NCI-H187 (cell line): ENCODE measurements around the gene TPPP2.
"Not testable (repeated sequence)": the region's sequence is repeated elsewhere in the genome, so short reads cannot be mapped to it uniquely, and the experiment has no call there.

Experiments
- DNase-seq, 2 experiments: peaks; one replicate each; lab custom pipeline; 2025; lab: John Stamatoyannopoulos, UW

The TPPP2 gene

DNA sequence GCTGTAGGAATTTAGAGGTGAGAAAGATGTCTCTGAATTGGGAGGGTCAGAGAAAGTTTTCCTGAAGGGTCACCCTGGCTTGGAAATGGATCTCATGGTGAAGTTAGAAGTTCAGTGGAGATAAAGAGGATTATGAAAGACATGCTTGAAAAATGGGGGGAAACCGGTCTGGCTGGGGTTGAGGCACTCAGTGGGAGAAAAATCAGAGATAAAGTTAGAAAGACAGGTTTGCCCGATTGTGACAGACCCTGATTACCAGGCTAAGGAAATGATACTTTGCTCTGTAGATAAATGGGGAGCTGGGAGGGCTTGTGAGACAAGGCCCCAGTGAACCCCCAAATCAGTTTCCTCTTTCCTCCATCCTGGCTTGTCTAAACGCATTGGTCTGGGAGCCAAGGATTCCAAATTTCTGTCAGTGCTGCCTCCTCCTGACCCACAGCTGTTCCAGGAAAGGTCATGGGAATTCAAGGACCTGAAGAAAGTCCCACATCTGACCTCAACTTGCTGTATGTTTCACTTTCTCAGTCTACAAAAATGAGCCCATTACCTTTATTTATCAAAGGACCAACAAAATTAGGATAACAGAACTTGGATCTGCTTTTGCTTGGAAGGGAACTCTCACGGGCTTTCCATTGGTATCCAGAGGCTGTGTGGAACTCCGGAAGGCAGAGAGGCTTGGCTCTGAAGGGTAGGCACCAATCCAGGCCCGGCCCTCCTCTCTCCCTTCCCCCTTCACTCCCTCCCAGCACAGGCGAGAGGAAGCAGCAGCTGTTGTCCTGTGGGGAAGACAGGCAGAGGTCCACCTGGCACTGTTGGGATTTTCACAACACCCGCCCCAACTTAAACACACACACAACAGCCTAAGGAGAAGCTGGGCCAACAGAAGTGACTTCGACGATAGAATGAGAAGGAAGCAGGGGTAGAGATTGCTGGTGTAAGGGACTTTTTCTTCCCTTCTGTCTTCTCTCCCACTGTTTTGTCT, 8.7 kb downstream of the TPPP2 start:
- DNase-seq: no peak

DNA sequence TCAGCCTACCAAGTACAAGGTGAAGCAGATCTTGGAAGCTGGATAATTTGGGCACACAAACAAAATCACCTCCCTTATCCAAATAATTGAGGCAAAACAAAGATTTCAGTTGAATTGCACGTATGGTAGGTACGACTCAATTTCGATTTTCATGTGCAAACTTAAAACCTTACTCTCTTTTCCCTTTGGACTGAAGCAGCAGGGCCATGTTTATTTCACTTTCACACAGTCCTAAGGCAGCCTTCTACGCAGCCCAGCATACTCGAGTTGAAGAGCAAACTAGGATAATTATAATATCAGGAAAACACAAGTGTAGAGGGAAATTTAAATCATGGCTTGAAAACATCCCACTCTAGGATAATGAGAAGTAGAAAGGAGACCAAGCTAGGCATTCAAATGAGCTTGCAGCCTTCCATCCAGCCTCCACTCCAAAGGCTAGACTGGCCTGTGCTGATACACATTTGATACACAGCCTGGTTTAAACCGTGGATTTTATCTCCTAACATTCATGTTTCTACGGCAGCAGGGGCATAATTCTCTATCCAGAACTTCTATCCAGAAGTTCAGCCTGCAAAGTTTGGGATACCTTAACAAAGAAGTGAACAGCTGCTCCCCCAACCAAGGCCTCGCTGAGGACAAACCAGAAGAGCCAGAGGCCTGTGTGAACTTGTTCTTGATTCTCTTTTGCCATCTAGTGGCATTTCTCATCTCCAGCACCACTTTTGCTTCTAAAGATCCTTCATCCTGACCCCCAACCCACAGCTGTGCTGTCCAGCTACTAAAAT, 9.8 kb downstream of the TPPP2 start:
- no peak for DNase-seq

DNA sequence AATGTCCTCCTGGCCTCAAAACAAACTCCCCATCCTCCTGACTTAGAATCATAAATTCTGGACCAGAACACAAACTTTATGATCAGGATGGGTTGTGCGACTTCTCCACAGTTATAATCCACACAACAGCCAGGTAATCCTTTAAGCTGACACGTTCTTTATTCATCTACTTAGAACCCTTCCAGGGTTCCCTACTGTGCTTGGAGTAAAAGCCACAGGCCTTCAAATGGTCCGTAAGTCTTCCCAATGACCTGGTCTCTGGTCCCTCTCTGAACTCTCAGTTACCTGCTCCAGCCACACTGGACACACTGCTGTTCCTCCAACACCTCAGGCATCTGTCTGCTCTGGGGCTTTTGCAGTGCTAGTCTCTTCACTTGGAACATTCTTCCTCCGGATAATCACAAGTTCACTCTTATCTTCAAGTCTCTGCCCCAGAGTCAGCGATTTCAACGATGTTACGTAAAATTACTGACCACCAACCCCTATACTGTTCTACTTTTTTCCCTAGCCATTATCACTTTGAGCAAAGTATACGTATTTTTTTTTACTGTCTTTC, 10.4 kb downstream of the TPPP2 start:
- no peak for DNase-seq

DNA sequence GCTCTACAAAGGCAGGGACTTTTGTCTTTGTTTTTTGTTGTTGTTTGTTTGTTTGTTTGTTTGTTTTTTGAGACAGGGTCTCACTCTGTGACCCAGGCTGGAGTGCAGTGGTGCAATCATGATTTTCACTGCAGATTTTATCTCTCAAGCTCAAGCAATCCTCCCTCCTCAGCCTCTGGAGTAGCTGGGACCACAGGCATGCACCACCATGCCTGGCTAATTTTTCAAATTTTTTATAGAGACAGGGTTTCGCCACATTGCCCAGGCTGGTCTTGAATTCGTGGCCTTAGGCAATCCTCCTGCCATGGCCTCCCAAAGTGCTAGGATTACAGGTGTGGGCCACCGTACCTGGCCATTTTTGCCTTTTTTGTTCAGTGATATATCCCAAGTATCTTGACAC, 10.9 kb downstream of the TPPP2 start:
- not testable (repeated sequence) for DNase-seq

DNA sequence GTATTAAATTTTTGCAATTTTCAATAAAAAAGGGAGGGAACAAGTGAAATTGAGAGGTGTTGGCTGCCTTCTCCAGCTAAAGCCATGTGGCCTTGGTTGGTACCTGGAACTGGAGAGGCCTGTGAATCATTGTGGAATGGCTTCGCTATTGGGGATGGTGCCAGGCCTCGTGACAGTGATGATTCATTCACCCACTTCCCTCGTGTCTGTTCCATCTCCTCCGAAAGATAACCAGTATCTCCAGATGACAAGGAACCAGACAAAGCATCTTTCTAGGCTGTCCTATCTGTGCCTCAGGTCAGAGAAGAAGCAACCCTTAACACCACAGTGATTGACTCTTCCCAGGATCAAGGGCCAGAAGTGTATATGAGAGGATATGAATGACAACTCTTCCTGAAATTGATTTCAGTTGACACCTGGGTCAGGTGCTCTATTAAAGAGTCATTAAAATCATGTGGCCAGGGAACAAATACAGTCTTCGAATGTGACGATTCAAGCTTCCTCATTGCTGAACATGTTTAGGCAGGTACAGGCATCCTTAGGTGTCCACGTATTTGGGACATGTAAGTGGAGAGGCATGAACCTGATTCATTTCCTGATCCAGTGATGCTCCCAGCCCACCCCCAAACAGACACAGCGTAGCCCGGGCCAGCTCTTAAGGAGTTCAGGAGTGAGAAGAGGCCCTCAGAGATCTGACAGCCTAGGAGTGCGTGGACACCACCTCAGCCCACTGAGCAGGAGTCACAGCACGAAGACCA, 11.8 kb downstream of the TPPP2 start, which contains the start of gene RNASE7:
RNASE7 (plus strand) TSS at position 687 of the 758 bp plus-strand sequence. CDS start 631 bp downstream, outside the sequence.
- DNase-seq: no peak

DNA sequence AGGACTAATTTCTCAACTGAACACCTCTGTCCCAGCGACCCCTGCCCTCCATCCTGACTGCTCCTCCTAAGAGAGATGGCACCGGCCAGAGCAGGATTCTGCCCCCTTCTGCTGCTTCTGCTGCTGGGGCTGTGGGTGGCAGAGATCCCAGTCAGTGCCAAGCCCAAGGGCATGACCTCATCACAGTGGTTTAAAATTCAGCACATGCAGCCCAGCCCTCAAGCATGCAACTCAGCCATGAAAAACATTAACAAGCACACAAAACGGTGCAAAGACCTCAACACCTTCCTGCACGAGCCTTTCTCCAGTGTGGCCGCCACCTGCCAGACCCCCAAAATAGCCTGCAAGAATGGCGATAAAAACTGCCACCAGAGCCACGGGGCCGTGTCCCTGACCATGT, 12.9 kb downstream of the TPPP2 start:
- DNase-seq: no peak

DNA sequence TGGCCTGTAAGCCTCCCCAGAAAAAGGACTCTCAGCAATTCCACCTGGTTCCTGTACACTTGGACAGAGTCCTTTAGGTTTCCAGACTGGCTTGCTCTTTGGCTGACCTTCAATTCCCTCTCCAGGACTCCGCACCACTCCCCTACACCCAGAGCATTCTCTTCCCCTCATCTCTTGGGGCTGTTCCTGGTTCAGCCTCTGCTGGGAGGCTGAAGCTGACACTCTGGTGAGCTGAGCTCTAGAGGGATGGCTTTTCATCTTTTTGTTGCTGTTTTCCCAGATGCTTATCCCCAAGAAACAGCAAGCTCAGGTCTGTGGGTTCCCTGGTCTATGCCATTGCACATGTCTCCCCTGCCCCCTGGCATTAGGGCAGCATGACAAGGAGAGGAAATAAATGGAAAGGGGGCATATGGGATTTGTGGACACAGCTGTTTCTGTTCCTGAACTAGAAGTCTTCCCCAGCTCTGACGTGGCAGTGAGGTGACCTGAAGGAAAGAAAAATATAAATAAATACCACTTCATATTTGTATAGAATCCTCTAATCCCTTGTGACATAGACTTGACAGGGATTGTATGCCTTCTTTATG, 13.5 kb downstream of the TPPP2 start:
- no peak for DNase-seq

DNA sequence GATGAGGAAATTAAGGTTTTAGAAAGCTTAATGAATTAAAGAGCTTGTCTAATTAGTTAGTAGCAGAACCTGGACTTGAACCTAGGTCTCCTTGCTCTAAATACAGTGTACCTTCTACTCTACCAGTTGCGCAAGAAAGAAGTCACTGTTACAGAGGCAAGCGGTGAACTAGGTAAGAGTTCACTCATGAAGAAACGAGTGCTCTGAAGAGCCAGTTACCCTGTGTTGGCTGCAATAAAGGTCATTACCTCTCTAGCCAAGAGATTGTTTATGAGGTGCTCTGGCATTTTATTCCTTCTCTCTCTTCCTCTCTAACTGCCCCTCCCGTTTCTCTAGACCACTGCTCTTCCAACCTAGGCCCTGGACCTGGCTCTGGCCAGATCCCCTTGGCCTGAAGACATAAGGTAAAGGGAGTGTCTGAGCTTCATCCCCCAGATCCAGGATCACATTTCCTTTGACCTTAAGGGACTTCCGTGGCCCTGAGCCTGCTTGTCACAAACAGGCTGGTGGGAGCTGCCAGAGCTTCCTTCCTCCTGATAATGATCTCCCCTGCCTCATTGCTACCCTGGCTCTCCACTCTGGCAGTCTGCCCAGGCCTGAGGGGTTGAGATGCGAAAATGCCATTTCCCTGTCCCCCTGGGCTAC, 14.1 kb downstream of the TPPP2 start:
- DNase-seq: no peak

DNA sequence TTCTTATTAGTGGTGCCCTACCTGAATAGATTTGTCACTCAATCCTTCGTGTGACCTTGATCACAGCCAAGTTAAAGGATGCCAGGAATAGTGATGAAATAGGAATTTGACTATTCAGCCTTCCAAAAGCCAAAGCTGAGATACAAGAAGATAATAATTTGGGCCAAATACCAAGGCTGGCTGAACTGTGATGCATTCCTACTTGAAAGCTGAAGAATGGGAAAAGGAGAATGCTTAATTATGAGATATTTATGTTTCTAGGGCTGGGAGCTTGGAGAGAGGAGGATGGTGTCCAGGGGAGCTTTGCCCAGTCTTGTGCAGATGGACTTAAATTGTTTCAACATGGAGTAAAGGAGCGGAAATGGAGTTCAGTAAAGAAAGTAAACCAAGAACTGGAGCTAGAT, 17.4 kb downstream of the TPPP2 start:
- no peak for DNase-seq

DNA sequence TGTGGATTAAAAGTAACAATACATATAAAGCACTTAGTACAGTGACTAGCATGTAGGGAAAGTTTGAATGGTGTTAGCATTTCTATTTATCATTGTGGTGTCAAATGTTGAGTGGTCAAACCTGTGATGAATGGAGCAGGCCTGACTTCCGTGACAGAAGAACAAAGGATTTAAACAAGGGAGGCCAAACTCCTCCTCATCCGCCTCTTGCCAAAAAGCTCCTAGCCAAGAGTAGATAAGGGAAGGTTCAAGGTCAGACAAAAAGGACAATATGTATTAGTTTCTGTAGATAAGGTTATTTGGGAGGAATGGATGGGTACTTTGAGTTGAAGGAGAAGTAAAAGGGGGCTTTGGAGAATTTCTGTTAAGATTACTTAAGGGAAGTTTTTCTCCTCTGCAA, 18.6 kb downstream of the TPPP2 start:
- DNase-seq: no peak

DNA sequence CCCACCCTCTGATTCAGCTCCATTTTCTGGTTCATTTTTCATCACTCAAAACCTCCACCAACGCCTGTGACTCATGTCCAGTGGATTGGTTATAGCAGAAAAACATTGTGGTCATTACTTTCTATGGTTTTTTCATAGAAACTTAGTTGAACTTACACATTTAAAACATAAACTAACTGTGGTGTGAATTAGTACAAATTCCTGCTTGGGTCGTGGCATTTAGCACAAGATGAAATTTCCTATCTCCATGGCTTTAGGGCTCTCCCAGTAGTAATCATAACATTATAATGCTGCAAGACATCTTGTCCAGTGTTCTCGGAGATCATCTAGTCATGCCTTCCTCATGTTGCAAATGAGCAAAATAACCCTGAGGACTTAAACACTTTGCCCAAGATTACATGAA, 19.3 kb downstream of the TPPP2 start:
- no peak for DNase-seq

DNA sequence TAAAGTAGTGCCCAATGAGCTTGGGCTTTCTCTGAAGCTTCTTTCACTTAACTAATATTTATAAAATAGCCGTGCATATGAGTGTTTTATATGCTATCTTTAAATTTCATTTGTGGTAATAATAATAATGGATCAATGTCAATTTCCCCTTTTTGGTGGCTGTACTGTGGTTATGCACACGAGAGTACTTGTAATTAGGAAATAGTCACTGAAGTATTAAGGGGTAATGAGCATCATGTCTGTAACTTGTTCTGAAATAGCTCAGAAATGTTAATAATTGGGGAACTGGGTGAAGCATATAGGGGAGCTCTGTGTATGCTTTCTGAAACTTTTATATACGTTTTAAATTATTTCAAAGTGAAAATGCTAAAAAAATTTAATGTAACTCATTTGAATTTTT, 20.6 kb downstream of the TPPP2 start:
- DNase-seq: no peak

DNA sequence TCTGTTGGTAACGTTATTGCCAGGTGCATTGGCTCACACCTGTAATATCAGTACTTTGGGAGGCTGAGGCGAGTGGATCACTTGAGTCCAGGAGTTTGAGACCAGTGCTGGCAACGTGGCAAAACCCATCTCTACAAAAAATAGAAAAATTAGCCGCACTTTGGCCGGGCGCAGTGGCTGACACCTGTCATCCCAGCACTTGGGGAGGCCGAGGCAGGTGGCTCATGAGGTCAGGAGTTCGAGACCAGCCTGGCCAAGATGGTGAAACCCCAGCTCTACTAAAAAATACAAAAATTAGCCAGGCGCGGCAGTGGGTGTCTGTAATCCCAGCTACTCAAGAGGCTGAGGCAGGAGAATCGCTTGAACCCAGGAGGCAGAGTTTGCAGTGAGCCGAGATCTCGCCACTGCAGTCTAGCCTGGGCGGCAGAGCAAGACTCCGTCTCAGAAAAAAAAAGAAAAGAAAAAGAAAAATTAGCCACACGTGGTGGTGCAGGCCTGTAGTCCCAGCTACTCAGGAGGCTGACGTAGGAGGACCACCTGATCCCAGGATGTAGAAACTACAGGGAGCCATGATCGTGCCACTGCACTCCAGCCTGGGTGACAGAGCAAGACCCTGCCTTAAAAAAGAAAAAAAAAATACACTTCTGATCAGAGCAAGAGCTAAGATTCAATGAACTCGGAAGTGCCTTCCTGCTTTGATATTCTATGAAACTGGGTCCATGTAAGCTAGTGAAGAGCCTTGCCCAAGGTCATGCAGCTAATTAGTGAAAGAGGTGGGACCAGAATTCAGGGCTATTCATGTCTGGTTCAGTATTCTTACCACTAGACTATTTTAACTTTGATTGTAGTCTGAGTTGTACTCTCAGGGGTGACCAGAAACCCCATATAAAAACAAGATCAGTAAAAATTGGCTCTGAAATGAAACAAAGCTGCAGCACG, 23.4 kb downstream of the TPPP2 start:
- DNase-seq: no peak

DNA sequence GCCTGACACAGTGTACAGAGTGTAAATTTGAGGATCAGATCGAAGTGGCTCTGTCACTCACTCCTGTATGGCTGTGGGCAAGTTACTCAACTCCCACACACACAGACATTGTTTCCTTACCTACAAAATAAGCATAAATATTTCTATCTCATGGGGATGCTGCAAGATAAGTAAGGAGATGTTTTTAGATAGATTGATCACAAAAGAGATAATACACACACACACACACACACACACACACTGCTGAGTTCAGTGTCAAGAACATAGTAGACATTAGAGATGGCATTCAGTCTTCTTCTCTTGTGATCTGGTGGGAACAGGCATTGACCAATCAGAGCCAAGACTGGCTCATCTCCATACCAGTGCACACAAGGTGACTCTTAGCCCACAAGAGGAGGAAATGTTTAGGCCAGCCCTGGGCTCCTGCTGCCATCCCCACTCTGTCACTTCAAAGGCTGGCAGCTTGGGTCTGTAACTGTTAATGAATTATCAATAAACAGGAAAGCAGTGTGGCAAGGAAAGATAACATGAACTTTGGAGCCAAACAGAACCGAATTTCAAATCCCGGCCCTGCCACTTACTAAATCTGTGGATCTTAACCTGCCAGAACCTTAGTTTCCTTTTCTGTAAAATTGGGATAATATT, 24.2 kb downstream of the TPPP2 start:
- no peak for DNase-seq

DNA sequence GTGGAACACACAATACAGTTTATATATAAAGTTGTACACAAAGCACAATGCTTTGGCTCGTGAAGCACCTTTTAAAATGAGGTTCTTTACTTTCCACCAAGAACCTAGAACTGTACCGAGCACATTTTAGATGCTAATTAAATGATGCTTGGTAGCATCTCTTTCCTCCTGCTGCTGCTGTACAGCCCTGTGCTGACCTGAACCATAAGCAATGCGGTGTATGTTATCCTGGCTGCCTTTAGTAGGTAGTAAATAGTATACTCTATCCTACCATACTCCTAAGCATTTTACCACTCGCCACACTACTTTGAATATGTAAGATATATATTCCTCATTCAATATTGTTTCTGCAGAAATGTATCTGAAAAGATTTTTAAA, 24.7 kb downstream of the TPPP2 start:
- no peak for DNase-seq

DNA sequence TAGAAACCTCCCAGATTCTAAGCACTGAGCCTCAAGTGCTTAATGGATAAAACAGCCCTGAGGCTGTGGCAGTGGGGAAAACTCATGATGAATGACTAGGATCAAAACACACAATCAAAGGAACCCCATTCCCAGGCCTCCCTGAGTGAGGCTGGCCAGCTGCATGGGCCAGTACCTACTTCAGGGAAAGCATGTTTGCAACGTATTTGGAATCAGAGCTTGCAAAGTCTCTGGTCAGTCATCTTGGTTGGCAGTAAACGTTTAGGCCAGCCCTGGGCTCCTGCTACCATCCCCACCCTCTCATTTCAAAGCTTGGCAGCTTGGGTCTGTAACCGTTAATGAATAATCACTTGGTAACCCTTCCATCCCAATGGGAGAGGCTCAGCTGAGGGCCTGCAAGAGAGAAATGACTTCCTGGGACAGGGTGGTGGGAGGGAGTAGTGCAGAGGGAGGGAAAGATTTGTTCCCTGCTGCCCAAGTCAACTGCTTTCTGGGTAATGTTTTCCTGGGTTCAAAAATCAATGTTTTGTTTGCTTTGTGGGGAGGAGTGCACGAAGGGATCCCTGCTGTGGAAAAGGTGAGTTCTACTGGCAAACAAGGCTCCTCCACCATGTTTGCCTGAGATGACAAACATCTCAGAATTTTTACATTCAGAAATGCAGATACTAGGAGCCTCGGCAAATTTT, 25.6 kb downstream of the TPPP2 start:
- DNase-seq: no peak

DNA sequence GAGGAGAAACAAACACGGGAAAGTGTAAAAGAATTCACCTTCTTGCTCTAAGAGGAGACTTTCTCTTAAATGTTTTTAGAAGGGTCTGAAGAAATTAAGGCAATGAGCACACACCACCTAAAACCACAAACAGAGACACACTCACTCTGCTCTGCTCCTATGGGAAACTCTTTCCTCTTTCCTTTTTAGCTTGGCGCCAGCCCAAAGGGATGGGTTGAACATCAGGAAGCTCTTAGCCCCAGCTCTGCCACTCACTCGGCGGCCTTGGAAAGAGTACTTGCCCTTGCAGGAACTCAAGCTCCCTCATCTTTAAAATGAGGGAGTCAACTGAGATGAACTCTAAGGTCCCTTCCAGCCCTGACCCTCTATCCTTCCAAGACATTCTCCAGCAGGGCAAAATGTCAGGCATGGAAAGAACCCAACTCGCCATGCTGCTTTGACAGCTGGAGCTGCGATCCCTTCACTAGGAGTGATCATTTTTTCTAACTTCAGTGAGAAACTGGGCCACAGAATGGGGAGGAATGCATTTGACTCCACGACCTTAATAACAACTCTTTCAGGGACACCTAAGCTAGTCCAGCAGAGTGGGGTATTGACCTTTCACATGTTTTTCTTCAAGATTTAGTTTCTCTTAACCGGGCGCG, 26.6 kb downstream of the TPPP2 start:
- no peak for DNase-seq
